ENCODE measurements around the gene ENTREP3.
"Not testable (repeated sequence)": the region's sequence is repeated elsewhere in the genome, so short reads cannot be mapped to it uniquely, and the experiment has no call there.

Gene ENTREP3, protein sequence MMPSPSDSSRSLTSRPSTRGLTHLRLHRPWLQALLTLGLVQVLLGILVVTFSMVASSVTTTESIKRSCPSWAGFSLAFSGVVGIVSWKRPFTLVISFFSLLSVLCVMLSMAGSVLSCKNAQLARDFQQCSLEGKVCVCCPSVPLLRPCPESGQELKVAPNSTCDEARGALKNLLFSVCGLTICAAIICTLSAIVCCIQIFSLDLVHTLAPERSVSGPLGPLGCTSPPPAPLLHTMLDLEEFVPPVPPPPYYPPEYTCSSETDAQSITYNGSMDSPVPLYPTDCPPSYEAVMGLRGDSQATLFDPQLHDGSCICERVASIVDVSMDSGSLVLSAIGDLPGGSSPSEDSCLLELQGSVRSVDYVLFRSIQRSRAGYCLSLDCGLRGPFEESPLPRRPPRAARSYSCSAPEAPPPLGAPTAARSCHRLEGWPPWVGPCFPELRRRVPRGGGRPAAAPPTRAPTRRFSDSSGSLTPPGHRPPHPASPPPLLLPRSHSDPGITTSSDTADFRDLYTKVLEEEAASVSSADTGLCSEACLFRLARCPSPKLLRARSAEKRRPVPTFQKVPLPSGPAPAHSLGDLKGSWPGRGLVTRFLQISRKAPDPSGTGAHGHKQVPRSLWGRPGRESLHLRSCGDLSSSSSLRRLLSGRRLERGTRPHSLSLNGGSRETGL

DNA sequence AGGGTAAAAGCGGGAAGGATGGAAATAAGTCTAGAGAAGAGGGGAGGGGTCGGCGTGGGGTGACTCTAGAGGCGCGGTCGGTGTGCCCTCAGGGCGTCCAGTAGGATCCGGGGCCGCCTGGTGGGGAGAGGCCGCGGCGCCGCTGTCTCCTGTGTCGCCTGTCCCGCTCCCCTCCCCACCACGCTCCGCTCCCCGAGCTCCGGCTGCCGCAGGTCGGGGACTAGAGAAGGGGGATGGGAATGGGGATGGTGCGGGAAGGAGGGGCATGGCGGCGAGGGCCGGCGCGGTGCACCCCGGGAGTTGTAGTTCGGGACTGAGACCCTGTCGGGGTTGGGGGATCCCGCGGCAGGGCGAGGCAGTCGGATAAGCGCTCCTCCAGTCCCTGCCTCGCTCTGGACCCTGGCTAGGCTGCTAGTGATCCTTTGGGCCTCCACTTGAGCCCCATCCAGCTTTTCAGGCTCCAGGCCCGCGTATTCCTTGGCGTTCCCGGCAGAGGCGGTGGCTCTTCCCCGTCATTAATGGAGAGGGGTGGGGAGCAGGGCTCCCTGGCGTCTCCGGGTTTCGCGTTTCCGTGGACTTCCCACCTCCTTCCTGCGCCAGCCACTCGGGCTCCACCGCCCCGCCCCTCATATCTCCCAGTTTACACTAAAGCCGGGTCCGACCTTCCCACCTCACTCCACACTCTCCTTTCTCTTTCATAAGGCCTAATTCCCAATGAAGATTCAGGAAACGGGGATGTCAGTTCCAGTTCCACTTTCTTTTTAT is at the start of gene ENTREP3:
TSS of gene ENTREP3 (minus strand) at position 241 of the 765 bp plus-strand sequence. CDS start 606 bp downstream, outside the sequence.
- DNase-seq, result peak; percentile 92

DNA sequence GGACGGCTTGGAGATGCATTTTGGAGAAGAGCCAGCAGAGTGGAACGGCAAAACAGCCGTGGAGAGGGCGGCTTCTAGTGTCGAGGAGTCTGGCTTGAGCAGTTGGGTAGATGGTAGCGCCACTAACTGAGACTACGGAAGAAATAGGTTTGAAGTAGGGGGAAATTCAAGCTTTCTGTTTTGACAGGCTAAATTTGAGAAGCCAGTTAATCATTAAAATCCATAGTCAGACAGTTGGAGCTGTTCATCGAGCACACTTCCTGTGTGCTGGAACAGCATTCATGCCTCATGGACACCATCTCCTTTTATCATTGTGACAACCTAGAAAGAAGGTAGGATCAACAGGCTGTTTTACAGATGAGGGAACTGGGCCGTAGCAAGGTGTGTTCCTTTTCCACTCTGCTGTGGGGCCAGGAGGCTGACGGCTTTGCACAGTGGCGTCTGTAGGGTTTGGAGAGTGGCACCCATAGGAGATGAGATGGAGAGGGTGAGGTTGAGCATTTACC is 49.3 kb upstream of the ENTREP3 start:
- no peak for DNase-seq

DNA sequence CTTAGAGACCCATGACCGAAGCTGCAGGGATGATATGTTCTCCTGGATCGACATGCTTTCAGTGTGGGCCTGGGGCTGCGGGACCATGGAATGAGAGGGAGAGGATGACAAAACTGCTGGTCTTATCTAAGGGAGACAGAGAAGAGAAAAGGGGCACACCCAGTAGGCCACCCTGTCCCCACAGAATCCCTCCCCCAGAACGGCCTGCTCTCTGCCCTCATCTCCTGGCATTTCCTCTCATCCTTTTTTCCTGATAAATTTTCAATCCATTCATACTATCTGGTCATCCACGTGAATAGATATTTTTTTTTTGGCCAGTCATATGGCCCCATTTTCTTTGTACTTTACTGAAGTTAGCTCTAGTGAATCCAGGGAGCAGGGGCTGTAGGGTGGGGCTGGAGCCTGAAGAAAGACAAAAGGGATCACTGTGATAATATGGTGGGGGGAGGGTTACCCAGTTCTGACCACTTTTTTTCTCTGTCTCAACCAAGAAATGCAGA is 46.1 kb upstream of the ENTREP3 start, which contains the start of gene PKLR:
TSS of gene PKLR (minus strand) at position 97 of the 500 bp plus-strand sequence. CDS start at position 54, 43 bp downstream.
- DNase-seq, result no peak

DNA sequence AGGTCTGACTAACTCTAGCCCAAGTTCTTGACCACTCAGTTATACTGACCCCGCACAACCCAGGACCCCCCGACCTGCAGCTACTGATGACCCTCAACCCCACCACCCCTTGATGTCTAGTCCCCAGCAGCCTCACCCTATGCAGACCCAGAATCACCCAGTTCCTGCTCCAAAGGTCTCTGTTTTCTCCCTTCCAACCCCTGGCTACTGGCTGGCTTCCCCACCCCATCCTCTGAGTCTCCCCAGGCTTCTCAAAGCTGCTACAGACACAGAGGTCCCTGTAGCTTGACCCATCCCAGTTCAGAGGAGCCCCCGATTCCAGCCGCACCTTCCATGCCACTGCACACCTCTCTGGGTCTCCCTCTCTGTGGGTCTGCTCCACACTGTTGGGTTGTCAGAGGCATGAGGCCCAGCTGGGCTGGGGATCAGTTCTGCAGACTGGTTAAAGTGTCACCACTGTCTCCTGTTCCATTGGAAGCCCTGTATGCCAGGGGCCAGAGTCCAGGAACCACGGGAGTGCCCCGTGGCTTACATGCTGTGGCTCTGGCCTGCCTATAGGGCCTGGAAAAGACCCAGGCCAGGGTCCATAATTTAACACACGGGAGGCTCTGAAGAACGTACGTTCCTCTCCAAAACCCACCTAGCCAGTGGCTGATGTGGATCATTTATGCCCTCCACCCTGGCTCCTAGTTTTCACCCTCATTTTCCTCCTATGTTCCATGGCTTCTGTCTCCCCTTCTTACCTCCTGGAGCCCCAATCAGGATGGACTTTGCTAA is 45.5 kb upstream of the ENTREP3 start:
- no peak for DNase-seq

DNA sequence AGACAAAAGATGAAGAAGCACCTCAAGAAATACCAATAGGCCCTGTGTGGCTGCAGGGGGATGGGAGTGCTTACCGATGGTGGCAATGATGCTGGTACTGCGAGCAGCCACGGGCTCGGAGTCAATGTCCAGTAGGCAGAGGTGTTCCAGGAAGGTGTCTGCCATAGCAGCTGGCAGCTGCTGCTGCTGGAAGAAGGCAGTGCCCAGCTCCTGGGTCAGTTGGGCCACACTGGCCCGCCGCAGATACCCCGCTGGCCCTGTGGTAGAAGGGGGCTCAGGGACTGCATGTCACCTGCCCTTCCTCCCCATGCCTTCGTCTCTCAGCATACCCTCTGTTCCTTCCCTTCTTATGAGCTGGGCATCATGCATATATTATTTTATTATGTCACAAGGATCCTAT is 44.7 kb upstream of the ENTREP3 start:
- no peak for DNase-seq

DNA sequence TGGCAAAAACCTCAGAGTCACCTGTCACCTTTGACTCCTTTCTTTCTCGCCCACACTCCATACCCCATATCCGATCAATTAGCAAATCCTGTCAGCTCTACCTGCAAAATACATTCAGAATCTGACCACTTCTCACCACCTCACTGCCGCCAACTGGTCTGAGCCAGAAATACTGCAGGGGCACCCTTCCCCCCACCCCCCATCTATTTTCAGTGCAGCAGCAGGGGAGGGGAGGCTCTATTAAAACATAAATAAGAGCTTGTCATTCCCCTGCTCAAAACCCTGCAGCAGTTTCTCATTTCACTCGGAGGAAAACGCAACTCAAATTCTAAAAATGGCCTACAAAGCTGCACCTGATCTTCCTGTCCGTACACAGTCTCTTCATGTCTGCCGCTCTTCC is 42.1 kb upstream of the ENTREP3 start:
- no peak for DNase-seq

DNA sequence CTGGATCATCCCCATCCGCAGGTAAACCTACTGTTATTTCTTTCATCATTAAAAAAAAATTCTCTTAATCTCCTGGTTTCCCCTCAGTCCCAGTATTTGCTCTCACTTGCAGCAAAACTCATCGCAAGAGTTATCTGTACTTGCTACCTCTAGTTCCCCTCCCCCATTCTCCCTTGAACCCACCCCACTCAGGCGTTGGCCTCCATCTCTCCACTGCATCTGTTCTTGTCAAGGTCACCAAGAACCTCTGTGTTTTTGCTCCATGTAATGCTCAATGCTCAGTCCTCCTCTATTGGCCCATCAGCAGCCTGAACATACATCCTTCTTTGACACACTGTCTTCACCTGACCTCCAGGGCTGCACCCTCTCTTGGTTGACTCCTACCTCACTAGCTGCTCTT is 41.4 kb upstream of the ENTREP3 start:
- DNase-seq, result no peak

DNA sequence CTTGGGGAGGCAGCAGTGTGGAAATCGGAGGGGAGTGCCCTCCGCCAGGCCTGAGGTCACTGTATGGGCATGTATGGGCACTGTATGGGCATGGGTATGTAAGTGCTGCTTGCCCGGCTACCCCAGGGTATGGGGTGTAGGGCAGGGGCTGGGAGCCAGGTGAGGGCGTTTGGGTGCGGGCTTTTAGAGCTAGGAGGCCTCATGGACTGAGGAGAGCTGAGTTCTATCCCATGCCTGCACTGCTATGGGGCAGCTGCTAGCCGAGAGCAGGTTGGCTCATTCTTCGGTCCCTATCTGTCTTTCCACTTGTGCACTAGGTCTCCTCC is 40.6 kb upstream of the ENTREP3 start:
- DNase-seq, result no peak

DNA sequence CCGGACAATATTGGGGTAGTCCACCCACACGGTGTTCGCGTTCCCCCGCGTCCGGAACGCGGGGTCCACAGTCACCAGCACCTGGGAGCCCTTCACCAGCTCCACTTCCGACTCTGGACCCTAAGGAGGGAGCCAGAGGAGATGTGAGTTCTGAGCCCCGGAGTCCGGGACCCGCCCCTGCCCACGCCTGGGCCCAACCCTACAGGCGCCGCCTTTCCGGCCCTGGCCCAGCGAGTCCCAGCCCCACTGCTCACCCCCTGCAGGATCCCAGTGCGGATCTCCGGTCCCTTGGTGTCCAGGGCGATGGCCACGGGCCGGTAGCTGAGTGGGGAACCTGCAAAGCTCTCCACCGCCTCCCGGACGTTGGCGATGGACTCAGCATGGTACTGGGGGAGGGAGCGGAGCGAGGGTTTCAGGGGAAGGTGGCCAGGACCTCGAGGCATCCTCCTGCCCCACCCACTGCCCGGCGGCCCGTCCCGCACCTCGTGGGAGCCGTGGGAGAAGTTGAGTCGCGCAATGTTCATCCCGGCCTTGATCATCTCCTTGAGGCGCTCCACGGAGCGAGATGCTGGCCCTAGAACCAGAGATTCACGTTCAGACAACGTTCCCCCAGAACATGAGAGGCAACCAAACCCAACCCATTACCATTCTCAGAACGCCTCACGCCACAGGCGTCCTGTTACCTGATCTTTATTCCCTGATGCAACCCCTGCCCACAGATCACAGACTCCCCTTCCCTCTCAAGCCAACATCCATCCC is 40.1 kb upstream of the ENTREP3 start:
- peak; percentile 25 for DNase-seq

DNA sequence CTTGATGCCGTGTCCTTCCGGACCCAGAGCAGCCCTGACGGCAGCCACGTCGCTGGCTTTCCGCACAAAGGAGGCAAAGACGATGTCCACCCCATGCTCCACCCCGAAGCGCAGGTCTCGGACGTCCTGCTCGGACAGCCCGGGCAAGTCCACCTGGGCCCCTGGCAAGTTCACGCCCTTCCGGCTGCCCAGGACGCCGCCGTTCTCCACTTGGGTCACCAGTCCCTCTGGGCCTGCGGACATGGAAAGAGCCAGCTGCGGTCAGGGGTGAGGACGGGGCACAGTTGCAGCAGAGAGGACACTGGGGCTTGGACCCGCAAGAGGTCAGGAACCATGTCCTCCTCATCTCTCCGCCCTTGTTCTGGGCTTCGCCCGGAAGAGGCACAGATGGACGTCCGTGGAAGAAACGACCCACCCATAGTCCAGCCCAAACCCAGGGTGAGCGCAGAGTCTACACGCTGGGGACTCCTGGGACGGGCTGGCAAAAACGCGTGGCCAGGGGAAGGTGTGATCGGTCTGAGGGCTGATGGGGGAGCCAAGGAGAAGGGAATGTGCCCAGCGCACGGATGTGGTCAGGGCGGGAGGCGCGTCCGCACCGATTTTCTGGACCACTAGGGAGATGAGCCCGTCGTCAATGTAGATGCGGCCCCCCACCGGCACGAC is 39.4 kb upstream of the ENTREP3 start:
- no peak for DNase-seq

DNA sequence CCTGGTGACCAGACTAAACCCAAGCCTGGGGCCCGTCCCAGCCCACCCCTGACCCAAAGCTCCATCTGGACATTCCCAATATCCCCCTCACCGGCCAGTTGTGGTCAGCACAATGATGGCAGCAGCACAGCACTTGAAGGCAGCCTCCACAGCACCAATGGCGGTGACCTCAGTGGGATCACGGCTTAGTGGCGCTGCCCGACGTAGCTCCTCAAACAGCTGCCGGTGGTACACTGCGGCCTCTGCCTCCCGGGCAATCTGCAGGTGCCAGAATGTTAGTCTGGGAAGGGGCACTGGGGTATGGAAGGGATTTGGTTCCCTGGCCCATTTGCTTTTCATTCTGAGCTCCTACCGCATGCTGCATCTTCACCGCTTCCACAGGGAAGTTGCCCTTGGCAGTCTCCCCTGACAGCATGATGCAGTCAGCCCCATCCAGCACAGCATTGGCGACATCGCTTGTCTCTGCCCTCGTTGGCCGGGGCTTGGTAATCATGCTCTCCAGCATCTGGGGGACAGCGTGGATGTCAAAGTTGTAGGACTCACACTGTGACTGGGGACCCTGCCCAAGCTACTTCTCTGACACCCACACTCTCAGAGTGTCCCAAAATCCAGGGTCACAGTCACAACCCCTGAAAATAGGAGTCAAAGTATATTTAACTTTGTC is 37.9 kb upstream of the ENTREP3 start:
- no peak for DNase-seq

DNA sequence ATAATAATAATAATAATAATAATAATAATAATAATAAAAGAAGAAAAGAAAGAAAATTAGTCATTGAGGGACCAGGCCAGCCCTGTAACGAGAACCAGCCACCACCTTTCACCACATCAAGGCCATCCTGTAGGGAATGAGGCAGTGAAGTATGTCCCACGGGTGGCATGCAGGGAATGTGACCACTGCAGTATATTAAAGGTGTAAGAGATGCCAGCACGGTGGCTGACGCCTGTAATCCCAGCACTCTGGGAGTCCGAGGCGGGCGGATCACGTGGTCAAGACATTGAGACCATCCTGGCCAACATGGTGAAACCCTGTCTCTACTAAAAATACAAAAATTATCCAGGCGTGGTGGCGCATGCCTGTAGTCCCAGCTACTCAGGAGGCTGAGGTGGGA is 35.7 kb upstream of the ENTREP3 start:
- not testable (repeated sequence) for DNase-seq

DNA sequence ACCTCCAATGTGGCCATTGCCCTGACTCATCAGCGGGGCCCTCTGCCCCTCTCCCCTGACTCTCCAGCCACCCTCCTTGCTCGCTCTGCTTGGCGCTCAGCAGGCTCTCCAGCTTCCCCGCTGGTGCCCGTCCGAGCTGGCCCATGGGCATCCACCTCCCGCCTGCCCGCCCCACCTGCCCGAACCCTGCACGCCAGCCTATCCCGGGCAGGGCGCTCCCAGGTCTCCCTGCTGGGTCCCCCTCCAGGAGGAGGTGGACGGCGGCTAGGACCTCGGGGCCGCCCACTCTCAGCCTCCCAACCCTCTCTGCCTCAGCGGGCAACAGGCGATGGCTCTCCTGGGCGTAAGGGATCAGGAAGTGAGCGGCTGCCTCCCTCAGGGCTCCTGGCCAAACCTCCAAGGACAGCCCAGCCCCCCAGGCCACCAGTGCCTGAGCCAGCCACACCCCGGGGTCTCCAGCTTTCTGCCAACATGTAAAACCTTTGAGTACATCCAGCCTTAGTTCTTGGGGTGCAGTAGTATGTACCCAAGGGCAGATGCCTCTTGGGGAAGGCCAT is 32.8 kb upstream of the ENTREP3 start:
- DNase-seq, result no peak

DNA sequence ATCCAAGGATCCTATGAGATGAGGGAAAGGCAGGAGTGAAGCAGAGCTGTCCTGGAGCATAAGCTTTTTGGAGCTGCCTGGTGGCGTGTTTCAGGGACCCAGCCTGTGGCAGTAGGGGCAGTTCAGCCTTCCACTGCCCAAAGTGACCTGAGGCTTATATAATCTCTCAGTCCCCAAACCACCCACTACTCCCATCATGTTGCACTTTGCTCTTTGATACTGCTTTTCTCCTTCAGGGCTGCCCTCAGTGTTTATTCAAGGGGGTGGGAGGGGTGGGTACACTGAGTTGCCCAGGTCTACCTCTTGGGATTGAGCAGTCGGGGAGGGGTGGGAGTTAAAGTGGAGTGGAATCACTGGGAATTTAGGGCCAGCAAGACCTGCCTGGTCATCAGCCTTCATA is 31.3 kb upstream of the ENTREP3 start:
- DNase-seq, result no peak

DNA sequence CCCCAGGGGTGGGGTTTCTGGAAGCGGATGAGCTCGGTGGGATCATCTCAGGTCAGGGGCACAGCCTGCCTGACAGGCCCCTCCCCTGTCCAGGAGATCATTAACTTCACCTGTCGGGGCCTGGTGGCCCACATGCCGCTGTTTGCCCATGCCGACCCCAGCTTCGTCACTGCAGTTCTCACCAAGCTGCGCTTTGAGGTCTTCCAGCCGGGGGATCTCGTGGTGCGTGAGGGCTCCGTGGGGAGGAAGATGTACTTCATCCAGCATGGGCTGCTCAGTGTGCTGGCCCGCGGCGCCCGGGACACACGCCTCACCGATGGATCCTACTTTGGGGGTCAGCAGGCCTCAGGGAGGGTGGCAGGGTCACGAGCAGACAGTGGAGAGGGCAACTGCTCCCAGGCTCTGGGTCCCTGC is 30.4 kb upstream of the ENTREP3 start:
- DNase-seq, result no peak

DNA sequence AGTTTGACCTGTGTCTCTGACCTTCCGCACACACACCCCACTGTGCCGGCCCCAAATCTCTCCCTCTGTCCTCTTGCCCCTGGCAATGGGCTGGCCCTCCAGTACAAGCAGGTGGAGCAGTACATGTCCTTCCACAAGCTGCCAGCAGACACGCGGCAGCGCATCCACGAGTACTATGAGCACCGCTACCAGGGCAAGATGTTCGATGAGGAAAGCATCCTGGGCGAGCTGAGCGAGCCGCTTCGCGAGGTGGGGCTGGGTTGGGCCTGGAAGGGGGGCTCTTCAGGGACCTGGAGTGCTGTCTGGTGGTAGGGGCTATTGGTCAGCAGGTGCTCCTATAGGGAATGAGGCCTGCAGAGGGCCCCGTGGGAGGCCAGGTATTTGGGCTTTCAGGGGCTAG is 29.8 kb upstream of the ENTREP3 start:
- DNase-seq, result no peak

DNA sequence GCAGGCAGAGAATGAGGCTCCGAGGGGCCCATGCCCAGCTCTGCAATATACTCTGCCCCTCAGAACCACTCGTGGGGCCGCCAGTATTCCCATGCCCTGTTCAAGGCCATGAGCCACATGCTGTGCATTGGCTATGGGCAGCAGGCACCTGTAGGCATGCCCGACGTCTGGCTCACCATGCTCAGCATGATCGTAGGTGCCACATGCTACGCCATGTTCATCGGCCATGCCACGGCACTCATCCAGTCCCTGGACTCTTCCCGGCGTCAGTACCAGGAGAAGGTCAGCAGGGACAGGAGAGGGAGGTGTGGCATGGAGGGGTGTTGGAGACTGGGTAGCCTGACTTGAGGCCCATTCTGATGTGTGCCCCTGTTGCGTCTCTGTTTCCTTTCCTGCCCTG is 29.2 kb upstream of the ENTREP3 start:
- no peak for DNase-seq

DNA sequence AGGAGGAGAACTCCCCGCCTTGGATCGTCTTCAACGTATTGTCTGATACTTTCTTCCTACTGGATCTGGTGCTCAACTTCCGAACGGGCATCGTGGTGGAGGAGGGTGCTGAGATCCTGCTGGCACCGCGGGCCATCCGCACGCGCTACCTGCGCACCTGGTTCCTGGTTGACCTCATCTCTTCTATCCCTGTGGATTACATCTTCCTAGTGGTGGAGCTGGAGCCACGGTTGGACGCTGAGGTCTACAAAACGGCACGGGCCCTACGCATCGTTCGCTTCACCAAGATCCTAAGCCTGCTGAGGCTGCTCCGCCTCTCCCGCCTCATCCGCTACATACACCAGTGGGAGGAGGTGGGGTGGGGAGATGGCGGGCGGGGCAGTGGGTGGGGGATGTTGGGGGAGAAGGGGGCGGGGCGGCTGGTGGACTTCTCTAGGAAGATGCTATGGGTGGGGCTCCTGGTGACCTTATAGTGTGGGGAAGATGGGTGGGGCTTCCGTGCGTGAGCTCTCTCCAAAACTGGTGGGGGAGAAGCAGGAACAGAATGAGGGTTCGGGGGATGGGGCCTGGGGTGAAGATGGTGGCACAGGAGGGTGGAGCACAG is 27.3 kb upstream of the ENTREP3 start:
- no peak for DNase-seq

DNA sequence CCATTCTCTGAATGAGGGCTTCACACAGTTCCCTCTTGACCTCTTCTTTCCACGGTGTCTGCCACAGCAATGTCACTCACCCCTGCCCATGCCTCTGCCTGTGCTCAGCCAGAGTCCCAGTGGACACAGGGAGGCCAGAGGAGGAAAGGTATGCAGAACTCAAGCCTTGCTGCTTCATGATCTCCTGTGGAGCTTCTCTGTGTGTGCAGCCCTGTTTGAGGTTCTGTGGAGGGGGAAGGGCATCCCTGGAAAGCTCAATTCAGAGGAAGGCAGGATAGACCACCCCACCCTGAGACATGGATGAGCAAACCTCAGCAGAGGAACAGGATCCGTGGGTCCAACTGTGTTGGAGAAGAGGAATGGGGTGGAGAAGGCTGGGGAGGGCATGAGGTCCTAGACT is 24.0 kb upstream of the ENTREP3 start:
- no peak for DNase-seq

DNA sequence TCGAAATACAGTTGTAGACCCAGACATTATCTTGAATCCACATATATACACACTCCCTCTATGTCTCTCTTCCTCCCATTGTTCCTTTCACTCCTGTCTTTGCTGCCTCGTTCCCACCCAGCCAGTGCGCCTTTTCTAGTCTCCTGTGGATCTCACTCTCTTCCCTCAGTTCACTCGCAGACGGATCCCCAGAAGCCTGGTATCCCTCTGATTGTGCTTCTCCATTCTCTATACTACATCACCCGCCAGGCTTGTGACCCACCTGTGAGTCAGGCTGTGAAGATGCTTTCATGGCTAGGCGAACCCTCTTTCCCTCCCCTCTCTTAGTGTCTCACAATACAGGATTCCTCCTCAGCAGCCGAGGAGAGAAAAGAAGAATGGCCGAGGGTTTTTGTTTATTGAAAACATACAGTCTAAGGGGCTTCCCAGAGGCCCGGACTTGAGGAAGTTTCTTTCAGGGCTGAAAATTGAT is 23.4 kb upstream of the ENTREP3 start:
- DNase-seq, result no peak
